VCaP (cell line): ENCODE results near the gene HNF4A.

ENCODE experiments used
- H3K27ac ChIP-seq: fragments of 450-650 bp; 2 replicates; pipeline ENCODE4 v1.5.1; 2017
- CTCF ChIP-seq: fragments of 450-650 bp; conservative IDR thresholded peaks from 2 replicates; pipeline ENCODE4 v1.5.1; 2017; ENCODE audit warnings: mild to moderate bottlenecking, moderate library complexity

The HNF4A gene

GRCh38 chr20:44430270-44431065, 75.0 kb downstream of the HNF4A start:
- no peak overlapping the region for H3K27ac ChIP-seq
- TF ChIP-seq CTCF, result no peak

DNA sequence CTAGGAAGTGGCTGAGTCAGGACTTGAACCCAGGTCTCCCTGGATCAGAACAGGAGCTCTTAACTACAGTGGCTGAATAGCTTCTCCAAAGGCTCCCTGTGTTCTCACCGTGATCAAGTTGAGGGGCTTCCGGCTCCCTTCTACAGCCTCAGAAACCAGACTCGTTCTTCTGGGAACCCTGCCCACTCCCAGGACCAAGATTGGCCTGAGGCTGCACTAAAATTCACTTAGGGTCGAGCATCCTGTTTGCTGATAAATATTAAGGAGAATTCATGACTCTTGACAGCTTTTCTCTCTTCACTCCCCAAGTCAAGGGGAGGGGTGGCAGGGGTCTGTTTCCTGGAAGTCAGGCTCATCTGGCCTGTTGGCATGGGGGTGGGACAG, 75.6 kb downstream of the HNF4A start:
- no peak for TF ChIP-seq CTCF
- H3K27ac ChIP-seq, result no peak overlapping the region

- TF ChIP-seq CTCF, result no peak
- H3K27ac ChIP-seq, result no peak overlapping the region
Measured at GRCh38 chr20:44431502-44432234, 76.2 kb downstream of the HNF4A start.

DNA sequence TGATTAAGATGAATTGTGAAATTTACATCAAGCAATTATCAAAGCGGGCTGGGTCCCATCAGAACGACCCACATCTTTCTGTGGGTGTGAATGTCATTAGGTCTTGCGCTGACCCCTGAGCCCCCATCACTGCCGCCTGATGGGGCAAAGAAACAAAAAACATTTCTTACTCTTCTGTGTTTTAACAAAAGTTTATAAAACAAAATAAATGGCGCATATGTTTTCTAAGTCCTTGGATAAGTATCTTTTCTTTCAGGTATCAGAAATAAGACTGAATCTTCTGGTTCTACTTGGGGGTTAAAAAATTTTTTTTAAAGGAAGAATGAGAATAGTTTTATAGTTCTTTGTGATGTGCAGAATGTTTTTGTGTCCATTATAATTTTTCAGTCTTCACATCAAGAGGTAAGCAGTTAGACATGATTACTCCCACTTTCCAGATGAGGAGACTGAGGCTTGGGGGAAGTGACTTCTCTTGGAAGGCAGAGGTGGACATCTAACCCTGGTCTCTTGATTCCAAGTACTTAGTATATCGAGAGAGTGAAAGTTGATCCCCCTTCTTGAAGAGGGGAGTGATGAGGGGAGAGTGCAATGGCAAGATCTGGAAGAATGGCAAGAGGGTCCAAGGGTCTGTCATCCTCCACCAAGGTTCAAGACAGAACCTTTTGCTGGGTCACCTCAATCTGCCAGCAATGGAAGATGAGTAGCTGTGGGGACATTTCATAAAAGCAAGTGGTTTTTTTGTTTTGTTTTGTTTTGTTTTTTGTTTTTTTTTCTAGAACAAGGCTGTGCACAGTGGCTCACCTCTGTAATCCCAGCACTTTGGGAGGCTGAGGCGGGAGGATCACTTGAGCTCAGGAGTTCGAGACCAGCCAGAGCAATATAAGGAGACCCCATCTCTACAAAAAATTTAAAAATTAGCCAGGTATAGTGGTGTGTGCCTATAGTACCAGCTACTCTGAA, 77.4 kb downstream of the HNF4A start:
- no peak for TF ChIP-seq CTCF
- no peak overlapping the region for H3K27ac ChIP-seq

GRCh38 chr20:44433751-44434538, 78.4 kb downstream of the HNF4A start:
- no peak overlapping the region for H3K27ac ChIP-seq
- no peak for TF ChIP-seq CTCF

GRCh38 chr20:44435630-44436335, 80.3 kb downstream of the HNF4A start:
- H3K27ac ChIP-seq, result no peak overlapping the region
- TF ChIP-seq CTCF, result no peak
